ENCODE measurements around the gene NUAK1. TPM values are rescaled to one million over a fixed set of nuclear protein-coding genes. Genes with fewer than 3 reads are reported as not detected.

NUAK1 gene
- total RNA-seq, 1 donor from 2014 or later = not detected

DNA sequence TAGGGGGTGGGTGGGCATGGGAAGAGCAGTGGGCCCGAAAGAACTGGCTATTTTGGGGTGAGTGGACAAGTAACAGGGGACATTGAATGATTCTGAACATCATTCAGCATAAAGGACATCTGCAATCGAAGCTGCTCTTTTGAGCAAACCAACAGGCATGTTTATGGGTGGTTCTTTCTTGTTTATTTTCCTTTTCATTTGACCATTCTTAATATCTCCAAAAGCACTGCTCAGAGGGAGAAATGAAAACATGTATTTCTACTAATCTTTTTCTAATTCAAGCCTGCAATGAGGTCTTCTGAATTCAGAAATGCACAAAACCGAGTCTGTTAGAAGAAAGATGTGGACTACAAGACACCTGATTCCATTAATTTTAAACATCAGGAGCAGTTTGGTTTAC, 54.0 kb downstream of the NUAK1 start:
- Mint-ChIP-seq H3K27me3 (peaks cover 27% of the 10 kb centered on the region), H3K4me1 (no peaks in the 10 kb centered on the region), H3K27ac (no peak overlapping the region), H3K9me3 (no peaks in the 10 kb centered on the region), H3K36me3 (ENCODE audit: low read depth) (no peaks in the 10 kb centered on the region), H3K4me3 (no peak overlapping the region)
- ChIA-PET CTCF (no interaction called here), POLR2A (no interaction called here)
- TF ChIP-seq, protein P1, sequence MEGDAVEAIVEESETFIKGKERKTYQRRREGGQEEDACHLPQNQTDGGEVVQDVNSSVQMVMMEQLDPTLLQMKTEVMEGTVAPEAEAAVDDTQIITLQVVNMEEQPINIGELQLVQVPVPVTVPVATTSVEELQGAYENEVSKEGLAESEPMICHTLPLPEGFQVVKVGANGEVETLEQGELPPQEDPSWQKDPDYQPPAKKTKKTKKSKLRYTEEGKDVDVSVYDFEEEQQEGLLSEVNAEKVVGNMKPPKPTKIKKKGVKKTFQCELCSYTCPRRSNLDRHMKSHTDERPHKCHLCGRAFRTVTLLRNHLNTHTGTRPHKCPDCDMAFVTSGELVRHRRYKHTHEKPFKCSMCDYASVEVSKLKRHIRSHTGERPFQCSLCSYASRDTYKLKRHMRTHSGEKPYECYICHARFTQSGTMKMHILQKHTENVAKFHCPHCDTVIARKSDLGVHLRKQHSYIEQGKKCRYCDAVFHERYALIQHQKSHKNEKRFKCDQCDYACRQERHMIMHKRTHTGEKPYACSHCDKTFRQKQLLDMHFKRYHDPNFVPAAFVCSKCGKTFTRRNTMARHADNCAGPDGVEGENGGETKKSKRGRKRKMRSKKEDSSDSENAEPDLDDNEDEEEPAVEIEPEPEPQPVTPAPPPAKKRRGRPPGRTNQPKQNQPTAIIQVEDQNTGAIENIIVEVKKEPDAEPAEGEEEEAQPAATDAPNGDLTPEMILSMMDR (IDR thresholded peaks at IDR 0.05) = no peak
- no peak for DNase-seq
- no peak for ATAC-seq (ENCODE audit: low read depth)
- intact Hi-C loops (cut with micrococcal nuclease) = no loop called here

DNA sequence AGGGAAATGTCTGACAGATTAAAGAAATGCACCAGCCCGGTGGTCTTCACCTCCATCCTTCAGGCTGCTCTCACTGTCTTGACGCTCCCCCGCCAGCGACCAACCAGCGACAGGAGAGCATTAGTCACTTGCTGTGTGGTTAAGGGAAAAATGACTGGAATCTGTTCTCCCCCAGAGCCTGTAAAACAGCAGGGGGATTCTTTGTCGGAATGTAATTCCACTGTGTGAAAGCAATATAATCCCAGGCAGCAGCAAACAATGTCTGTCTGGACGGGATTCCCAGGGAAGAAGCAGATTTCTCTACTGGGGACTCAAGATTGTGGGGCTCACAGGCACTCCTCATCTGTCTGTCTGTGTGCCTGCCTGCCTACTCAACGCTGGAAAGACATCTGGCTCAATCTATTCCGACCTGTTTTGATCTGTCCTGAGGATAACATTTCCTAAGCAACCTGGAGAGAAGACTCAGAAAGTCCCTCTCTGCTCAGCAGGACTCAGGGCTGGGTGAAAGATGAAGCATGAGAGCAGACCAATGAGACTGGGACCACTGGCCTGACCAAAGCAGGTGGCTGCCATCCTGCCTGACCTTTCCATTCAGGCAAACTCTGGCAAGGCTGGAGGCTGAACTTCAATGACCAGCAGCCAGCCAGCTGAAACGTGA, 54.6 kb downstream of the NUAK1 start:
- intact Hi-C loops (cut with micrococcal nuclease) = no loop called here
- TF ChIP-seq, protein P1 (IDR thresholded peaks at IDR 0.05) = no peak
- ATAC-seq (ENCODE audit: low read depth) (no peak), DNase-seq (no peak)
- no peaks in the 10 kb centered on the region for H3K36me3 Mint-ChIP-seq (ENCODE audit: low read depth)
- peaks cover 26% of the 10 kb centered on the region for H3K27me3 Mint-ChIP-seq
- POLR2A ChIA-PET = no interaction called here
- CTCF ChIA-PET = no interaction called here
- no peaks in the 10 kb centered on the region for H3K4me1 Mint-ChIP-seq
- H3K4me3 Mint-ChIP-seq = no peak overlapping the region
- H3K9me3 Mint-ChIP-seq = no peaks in the 10 kb centered on the region
- no peak overlapping the region for H3K27ac Mint-ChIP-seq

DNA sequence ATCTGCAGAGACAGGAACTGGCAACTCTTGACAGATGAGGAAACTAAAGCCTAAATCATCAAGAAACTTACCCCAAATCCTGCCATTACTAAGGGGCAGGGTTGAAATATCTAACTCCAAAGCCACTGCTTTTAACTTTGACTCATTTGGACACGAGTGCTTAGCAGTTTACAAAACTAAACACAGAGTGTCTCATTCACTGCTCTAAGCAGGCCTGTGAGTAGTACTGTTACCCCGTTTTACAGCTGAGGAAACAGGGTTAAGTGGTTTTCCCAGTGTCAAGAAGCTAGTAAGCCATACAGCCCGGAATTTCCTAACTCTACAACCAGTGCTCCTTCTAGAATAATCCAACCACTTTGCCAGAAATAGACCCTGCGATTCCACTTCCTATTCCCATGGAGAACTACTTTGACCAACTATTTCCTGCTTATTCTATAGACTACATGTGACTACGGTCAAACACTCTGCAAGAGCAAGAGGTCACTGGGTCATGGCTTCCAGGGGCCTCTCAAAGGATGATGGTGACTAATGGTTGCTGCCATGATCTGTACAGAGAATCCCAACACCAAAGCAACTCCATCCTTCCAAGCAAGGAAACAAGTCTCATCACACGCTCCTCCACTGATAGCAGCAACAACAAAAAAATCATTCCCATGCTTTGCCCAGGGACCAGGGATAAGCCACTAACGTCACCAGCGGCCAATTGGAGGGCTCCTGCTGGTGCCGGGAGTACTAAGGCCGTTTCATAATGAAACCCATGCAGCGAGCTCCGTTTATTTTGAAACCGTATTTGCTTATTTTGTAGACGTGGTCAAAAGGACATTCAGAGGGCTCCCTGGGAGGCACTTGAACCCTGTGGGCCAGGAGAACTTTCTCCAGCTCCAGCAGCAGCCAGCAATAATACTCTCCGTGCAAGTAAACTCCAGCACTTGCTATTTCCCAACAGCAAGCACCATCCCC, 56.3 kb downstream of the NUAK1 start:
- no peaks in the 10 kb centered on the region for H3K9me3 Mint-ChIP-seq
- TF ChIP-seq, protein P1 (IDR thresholded peaks at IDR 0.05) = no peak
- H3K36me3 Mint-ChIP-seq (ENCODE audit: low read depth) = no peaks in the 10 kb centered on the region
- intact Hi-C loops (cut with micrococcal nuclease) = no loop called here
- no peaks in the 10 kb centered on the region for H3K4me1 Mint-ChIP-seq
- no peak overlapping the region for H3K27ac Mint-ChIP-seq
- DNase-seq (no peak), ATAC-seq (ENCODE audit: low read depth) (no peak)
- CTCF ChIA-PET = no interaction called here
- no peak overlapping the region for H3K4me3 Mint-ChIP-seq
- POLR2A ChIA-PET = no interaction called here
- peaks cover 25% of the 10 kb centered on the region for H3K27me3 Mint-ChIP-seq

DNA sequence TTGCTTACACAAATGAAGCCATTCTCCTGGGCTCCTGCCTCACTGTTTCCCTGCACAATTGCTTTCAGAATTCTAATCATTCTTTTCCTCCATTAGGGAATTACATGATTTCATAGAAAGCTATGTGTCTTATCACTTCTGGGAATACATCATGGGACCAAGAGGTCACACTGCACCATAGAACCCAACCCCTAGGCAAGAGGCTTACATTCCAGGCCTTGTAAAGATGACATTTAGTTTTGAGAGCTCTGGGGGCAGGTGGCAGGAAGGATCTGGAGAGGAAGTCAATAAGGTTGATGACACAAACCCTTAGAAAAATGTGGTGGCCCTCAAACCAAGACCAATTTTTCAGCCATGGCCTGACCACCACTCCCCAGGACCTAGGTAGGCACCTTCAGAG, 57.1 kb downstream of the NUAK1 start:
- H3K9me3 Mint-ChIP-seq = no peaks in the 10 kb centered on the region
- TF ChIP-seq, protein P1 (IDR thresholded peaks at IDR 0.05) = no peak
- POLR2A ChIA-PET = no interaction called here
- no peak overlapping the region for H3K27ac Mint-ChIP-seq
- no peak for DNase-seq
- H3K4me3 Mint-ChIP-seq = no peak overlapping the region
- intact Hi-C loops (cut with micrococcal nuclease) = no loop called here
- no peaks in the 10 kb centered on the region for H3K36me3 Mint-ChIP-seq (ENCODE audit: low read depth)
- H3K4me1 Mint-ChIP-seq = no peaks in the 10 kb centered on the region
- ATAC-seq (ENCODE audit: low read depth) = no peak
- peaks cover 27% of the 10 kb centered on the region for H3K27me3 Mint-ChIP-seq
- CTCF ChIA-PET = no interaction called here

DNA sequence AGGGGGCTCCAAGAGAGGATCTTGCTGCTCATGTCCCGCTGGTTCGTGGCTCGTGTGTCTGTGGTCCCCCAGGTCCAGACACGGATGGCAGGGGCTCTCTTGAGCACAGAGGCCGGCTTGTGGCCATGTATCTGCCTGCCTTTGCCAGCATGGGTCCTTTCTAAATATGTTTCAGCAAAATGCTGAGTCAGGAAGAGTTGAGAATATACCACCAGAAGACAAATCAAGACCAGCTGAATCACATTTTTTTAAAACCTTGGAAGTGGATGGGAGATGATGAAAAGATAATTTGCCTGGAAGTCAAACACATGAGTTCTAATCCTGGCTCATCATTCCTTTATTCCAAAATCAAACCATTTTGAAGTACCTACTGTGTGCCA, 58.0 kb downstream of the NUAK1 start:
- H3K9me3 Mint-ChIP-seq = no peaks in the 10 kb centered on the region
- CTCF ChIA-PET = no interaction called here

More for the DNA sequence above, 58.0 kb downstream of the NUAK1 start:
- no peak overlapping the region for H3K27ac Mint-ChIP-seq
- H3K36me3 Mint-ChIP-seq (ENCODE audit: low read depth) = no peaks in the 10 kb centered on the region
- H3K4me3 Mint-ChIP-seq = no peak overlapping the region
- intact Hi-C loops (cut with micrococcal nuclease) = no loop called here
- no peak for ATAC-seq (ENCODE audit: low read depth)
- no peak for DNase-seq
- H3K27me3 Mint-ChIP-seq = peaks cover 26% of the 10 kb centered on the region
- POLR2A ChIA-PET = no interaction called here
- no peaks in the 10 kb centered on the region for H3K4me1 Mint-ChIP-seq
- TF ChIP-seq, protein P1 (IDR thresholded peaks at IDR 0.05) = no peak
